ENCODE measurements around the gene PRKAG2. TPM values are rescaled to one million over a fixed set of nuclear protein-coding genes. Genes with fewer than 3 reads are reported as not detected.

PRKAG2 gene
- total RNA-seq, 2 experiments from 2014 or later = 39.3 to 42.3 TPM

DNA sequence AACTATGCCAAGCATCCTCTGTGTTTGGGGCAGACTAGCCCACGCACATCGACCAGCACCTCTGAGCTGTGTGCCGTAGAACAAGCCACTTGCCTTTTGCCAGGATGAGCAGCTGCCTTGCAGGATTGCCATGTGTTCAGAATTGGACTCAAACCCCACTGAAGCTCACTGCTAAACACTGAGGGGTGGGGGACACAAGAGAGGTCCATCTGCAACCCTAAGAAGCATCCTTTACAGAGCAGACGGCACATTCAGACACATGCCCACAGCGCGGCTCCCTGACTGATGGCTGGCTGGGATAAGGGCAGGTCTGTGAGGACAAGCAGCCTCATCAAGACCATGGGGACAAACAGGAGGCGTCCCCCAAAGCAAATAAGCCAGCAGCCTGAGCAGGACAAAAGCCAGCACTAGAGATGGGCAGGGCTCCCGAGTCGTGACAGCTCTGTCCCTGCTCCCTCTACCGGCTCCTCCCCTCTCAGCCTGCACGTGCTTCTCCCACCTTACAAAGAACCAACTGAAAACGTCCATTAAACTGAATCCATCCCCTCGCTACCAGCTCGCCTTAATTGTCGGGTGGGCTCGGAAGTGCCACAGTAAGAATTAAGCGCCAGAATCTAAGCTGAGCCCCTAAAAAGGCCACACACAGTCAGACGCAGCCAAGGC, 114.2 kb downstream of the PRKAG2 start:
- intact Hi-C loops (cut with DNase I, micrococcal nuclease) = loop anchor here in 1 of 2 experiments (10.0 kb wide), 1 partner anchor 172 kb away; no protein-coding TSS in a partner anchor
- Histone ChIP-seq H3K9me3 (ENCODE audit: control insufficient read depth in 1 of 2, insufficient read depth in 1 of 2, low read length in 2 of 2) (no peaks in the 10 kb centered on the region), H3K4me1 (ENCODE audit: insufficient read depth, low read length) (peaks cover 39% of the 10 kb centered on the region), H3K4me3 (ENCODE audit: low read length) (no peak overlapping the region), H3K27ac (ENCODE audit: low read depth in 1 of 2, low read length in 2 of 2) (no peak overlapping the region), H3K27me3 (ENCODE audit: control insufficient read depth in 1 of 2, insufficient read depth in 2 of 2, low read length in 2 of 2) (no peaks in the 10 kb centered on the region), H3K36me3 (ENCODE audit: insufficient read depth, low read length) (peaks cover 6% of the 10 kb centered on the region)
- CTCF ChIA-PET = no interaction called here
- ATAC-seq (ENCODE audit: poor library complexity) (no peak), DNase-seq (no peak)
- POLR2A ChIA-PET = no interaction called here
- H3K36me3 Mint-ChIP-seq (ENCODE audit: low read depth) = no peaks in the 10 kb centered on the region
- H3K27me3 Mint-ChIP-seq = no peaks in the 10 kb centered on the region
- H3K9me3 Mint-ChIP-seq = no peaks in the 10 kb centered on the region
- no peak overlapping the region for H3K4me3 Mint-ChIP-seq
- H3K27ac Mint-ChIP-seq = no peak overlapping the region
- TF ChIP-seq, protein P1, sequence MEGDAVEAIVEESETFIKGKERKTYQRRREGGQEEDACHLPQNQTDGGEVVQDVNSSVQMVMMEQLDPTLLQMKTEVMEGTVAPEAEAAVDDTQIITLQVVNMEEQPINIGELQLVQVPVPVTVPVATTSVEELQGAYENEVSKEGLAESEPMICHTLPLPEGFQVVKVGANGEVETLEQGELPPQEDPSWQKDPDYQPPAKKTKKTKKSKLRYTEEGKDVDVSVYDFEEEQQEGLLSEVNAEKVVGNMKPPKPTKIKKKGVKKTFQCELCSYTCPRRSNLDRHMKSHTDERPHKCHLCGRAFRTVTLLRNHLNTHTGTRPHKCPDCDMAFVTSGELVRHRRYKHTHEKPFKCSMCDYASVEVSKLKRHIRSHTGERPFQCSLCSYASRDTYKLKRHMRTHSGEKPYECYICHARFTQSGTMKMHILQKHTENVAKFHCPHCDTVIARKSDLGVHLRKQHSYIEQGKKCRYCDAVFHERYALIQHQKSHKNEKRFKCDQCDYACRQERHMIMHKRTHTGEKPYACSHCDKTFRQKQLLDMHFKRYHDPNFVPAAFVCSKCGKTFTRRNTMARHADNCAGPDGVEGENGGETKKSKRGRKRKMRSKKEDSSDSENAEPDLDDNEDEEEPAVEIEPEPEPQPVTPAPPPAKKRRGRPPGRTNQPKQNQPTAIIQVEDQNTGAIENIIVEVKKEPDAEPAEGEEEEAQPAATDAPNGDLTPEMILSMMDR (IDR thresholded peaks at IDR 0.05) = no peak
- peaks cover 41% of the 10 kb centered on the region for H3K4me1 Mint-ChIP-seq (ENCODE audit: low read depth)

DNA sequence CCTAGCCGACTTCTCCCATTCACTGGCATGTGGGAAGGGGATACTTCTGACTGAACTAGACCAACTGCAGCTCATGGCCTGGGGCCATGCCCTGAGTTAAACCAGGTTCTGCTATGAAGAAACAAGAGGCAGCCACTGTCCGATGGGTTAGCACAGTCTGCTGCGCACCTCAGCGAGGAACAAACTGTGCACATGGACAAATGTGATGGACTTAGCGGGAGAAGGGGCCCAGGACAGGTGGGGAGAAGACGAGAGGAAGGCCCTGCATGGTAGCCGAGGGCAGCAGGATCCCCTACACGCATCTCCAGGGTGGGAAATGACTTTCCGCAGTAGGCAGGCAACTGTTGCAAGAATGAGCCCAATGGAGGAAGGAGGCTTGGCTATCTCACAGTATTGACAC, 115.0 kb downstream of the PRKAG2 start:
- POLR2A ChIA-PET = no interaction called here
- Histone ChIP-seq H3K4me3 (ENCODE audit: low read length) (no peak overlapping the region), H3K4me1 (ENCODE audit: insufficient read depth, low read length) (peaks cover 32% of the 10 kb centered on the region), H3K27me3 (ENCODE audit: control insufficient read depth in 1 of 2, insufficient read depth in 2 of 2, low read length in 2 of 2) (no peaks in the 10 kb centered on the region), H3K27ac (ENCODE audit: low read depth in 1 of 2, low read length in 2 of 2) (no peak overlapping the region), H3K9me3 (ENCODE audit: control insufficient read depth in 1 of 2, insufficient read depth in 1 of 2, low read length in 2 of 2) (no peaks in the 10 kb centered on the region), H3K36me3 (ENCODE audit: insufficient read depth, low read length) (peaks cover 6% of the 10 kb centered on the region)
- CTCF ChIA-PET = no interaction called here
- intact Hi-C loops (cut with DNase I, micrococcal nuclease) = loop anchor here in 1 of 2 experiments (10.0 kb wide), 1 partner anchor 173 kb away; no protein-coding TSS in a partner anchor
- no peaks in the 10 kb centered on the region for H3K36me3 Mint-ChIP-seq (ENCODE audit: low read depth)
- DNase-seq = no peak
- H3K27me3 Mint-ChIP-seq = no peaks in the 10 kb centered on the region
- H3K4me3 Mint-ChIP-seq = no peak overlapping the region
- H3K27ac Mint-ChIP-seq = no peak overlapping the region
- H3K4me1 Mint-ChIP-seq (ENCODE audit: low read depth) = peaks cover 38% of the 10 kb centered on the region
- no peak for ATAC-seq (ENCODE audit: poor library complexity)
- no peaks in the 10 kb centered on the region for H3K9me3 Mint-ChIP-seq
- TF ChIP-seq, protein P1 (IDR thresholded peaks at IDR 0.05) = no peak

DNA sequence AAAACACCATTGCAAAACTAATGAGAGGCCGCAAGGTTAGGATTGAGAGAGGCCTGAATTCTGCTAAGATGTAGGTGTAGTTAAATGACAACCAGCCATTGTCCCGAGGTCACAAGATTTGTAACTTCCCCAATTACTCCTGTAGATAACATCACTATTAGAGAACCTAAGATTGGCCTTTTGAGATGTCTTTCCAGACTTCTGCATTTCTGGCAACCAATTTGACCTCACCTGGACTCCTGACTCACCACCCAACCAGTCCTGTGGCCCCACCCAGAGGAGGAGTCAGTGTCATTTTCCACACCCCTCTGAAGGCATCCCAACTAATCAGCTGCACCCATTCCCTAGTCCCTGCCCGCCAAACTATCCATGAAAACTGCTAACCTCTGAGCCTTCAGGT, 115.7 kb downstream of the PRKAG2 start:
- Histone ChIP-seq H3K36me3 (ENCODE audit: insufficient read depth, low read length) (peaks cover under 1% of the 10 kb centered on the region), H3K4me3 (ENCODE audit: low read length) (no peak overlapping the region), H3K9me3 (ENCODE audit: control insufficient read depth in 1 of 2, insufficient read depth in 1 of 2, low read length in 2 of 2) (no peaks in the 10 kb centered on the region), H3K27ac (ENCODE audit: low read depth in 1 of 2, low read length in 2 of 2) (no peak overlapping the region), H3K27me3 (ENCODE audit: control insufficient read depth in 1 of 2, insufficient read depth in 2 of 2, low read length in 2 of 2) (no peaks in the 10 kb centered on the region), H3K4me1 (ENCODE audit: insufficient read depth, low read length) (peaks cover 35% of the 10 kb centered on the region)
- no peaks in the 10 kb centered on the region for H3K27me3 Mint-ChIP-seq
- peaks cover 41% of the 10 kb centered on the region for H3K4me1 Mint-ChIP-seq (ENCODE audit: low read depth)
- H3K27ac Mint-ChIP-seq = no peak overlapping the region
- ChIA-PET POLR2A (no interaction called here), CTCF (no interaction called here)
- no peak overlapping the region for H3K4me3 Mint-ChIP-seq
- no peaks in the 10 kb centered on the region for H3K36me3 Mint-ChIP-seq (ENCODE audit: low read depth)
- TF ChIP-seq, protein P1 (IDR thresholded peaks at IDR 0.05) = no peak
- intact Hi-C loops (cut with DNase I, micrococcal nuclease) = loop anchor here in 1 of 2 experiments (10.0 kb wide), 1 partner anchor 174 kb away; no protein-coding TSS in a partner anchor
- no peak for DNase-seq
- no peak for ATAC-seq (ENCODE audit: poor library complexity)
- no peaks in the 10 kb centered on the region for H3K9me3 Mint-ChIP-seq
